Nucleus accumbens (tissue), 56 donors: ENCODE results near the gene TM4SF4.

Experiments
- DNase-seq, 56 donors: peaks; one replicate each; lab custom pipeline; 2025; lab: John Stamatoyannopoulos, UW

Gene TM4SF4

GRCh38 chr3:149506965-149507364 lies 32.5 kb downstream of the TM4SF4 start:
- DNase-seq = no peak

GRCh38 chr3:149507491-149508324 lies 33.2 kb downstream of the TM4SF4 start:
- DNase-seq = peak in 2 of 56 donors; percentile 6 to 7

- DNase-seq = no peak
These were observed 35.0 kb downstream of the TM4SF4 start for GRCh38 chr3:149509526-149509925.

GRCh38 chr3:149510480-149510879 lies 36.0 kb downstream of the TM4SF4 start:
- DNase-seq = no peak

- no peak for DNase-seq
These were observed 36.6 kb downstream of the TM4SF4 start for GRCh38 chr3:149511040-149511626.

GRCh38 chr3:149512073-149512782 lies 37.7 kb downstream of the TM4SF4 start:
- peak in 40 of 56 donors; percentile 4 to 71 (median 32) for DNase-seq

GRCh38 chr3:149514471-149514870 lies 40.0 kb downstream of the TM4SF4 start:
- DNase-seq = no peak

GRCh38 chr3:149515249-149515648 lies 40.8 kb downstream of the TM4SF4 start:
- no peak for DNase-seq

- DNase-seq = no peak
These were observed 42.4 kb downstream of the TM4SF4 start for GRCh38 chr3:149516920-149517319.

GRCh38 chr3:149519912-149520311 lies 45.4 kb downstream of the TM4SF4 start:
- no peak for DNase-seq

- no peak for DNase-seq
These were observed 49.2 kb downstream of the TM4SF4 start for GRCh38 chr3:149523512-149524299.

GRCh38 chr3:149527531-149528339 lies 53.2 kb downstream of the TM4SF4 start:
- peak in 12 of 56 donors; percentile 1 to 27 (median 10) for DNase-seq

- no peak for DNase-seq
These were observed 53.8 kb downstream of the TM4SF4 start for GRCh38 chr3:149528340-149528650.

GRCh38 chr3:149529099-149529498 lies 54.6 kb downstream of the TM4SF4 start:
- DNase-seq = no peak

GRCh38 chr3:149532489-149533180 lies 58.1 kb downstream of the TM4SF4 start:
- peak in 12 of 56 donors; percentile 2 to 49 (median 8) for DNase-seq

GRCh38 chr3:149534082-149534481 lies 59.6 kb downstream of the TM4SF4 start:
- DNase-seq = no peak

GRCh38 chr3:149534671-149535332 lies 60.3 kb downstream of the TM4SF4 start:
- peak in 23 of 56 donors; percentile 2 to 50 (median 22) for DNase-seq

GRCh38 chr3:149535333-149535685 lies 60.8 kb downstream of the TM4SF4 start:
- DNase-seq = peak in 1 of 56 donors; percentile 7

- DNase-seq = peak in 31 of 56 donors; percentile 3 to 62 (median 26)
These were observed 61.9 kb downstream of the TM4SF4 start for GRCh38 chr3:149536429-149536828.
